HG02610 (cell line): Measurements from ENCODE around the gene METTL6.
A peak's percentile ranks its signal among the peaks of the same experiment; 100 is the strongest.
"Not testable (repeated sequence)": the region's sequence is repeated elsewhere in the genome, so short reads cannot be mapped to it uniquely, and the experiment has no call there.

Experiments
- ATAC-seq: cut with Tn5 transposase; IDR thresholded peaks from one replicate; pipeline ENCODE4 v1.9.1; 2021; ENCODE audit warnings: mild to moderate bottlenecking, moderate library complexity; ENCODE audit not compliant: unreplicated experiment

METTL6 gene

DNA sequence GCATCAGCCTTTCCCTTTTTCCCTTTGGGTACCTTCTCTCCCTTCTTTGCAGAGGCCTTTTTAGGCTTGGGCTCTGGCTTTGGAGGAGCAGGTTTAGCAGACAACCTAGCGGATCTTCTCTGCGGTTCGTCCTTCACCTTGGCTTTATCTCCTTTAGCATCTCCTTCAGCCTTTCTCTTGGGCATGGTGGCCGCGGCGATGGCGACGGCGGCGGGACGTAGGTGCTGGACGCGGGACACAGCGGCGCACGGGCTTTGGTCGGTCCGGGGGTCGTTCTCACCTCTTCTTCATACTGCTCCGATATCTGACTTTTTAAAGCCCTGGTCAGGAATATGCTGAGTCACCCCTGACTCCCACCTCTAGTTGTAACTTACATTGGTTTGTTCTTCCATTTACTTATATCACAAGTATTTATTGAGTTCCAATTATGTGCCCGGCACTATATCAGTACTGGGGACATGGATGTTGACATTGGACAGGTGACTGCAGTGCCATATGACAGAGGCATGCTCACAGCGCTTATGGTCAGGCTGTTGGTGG, 51.8 kb downstream of the METTL6 start:
- no peak for ATAC-seq

DNA sequence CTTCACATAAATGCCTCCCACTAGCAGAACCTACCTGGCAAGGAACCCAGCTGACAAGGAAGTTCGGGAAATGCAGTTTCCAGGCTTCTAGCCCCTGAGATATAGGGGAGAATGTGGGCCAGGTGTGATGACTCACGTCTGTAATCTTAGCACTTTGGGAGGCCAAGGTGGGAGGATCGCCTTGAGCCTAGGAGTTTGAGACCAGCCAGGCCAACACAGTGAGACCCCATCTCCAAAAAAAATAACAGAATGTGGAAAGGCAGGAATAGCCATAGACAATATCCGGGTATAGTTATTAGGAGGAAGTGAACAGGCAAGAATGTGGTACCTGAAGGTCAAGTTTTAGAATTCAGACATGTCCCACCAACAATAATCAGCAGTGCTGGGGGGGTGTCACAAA, 54.4 kb downstream of the METTL6 start:
- no peak for ATAC-seq

DNA sequence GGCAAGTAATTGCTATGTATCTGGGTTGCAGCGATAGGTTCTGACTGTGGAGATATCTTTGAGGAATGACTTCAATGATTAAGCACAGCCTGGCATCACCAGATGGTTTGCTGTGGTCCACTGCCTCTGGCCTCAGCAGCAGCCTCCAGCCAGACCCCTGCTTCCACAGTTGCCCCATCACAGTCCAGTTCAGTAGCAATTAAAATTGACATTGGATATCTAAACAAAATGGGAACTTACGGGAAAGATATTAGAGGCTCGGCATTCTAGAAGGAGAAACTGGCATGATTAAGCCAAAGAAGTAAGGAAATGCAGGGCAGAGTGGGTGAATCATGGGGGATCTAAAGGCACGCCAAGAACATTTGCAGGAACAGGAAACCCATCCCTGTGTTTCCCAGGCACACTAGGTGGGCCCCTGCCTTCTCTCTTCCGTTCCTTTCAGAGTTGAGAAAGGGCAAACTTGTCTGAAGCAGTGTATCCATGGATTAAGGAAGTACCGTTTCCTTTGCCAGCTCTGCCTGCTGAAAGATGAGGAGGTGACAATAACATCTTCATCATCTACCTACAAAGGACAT, 58.7 kb downstream of the METTL6 start:
- no peak for ATAC-seq

DNA sequence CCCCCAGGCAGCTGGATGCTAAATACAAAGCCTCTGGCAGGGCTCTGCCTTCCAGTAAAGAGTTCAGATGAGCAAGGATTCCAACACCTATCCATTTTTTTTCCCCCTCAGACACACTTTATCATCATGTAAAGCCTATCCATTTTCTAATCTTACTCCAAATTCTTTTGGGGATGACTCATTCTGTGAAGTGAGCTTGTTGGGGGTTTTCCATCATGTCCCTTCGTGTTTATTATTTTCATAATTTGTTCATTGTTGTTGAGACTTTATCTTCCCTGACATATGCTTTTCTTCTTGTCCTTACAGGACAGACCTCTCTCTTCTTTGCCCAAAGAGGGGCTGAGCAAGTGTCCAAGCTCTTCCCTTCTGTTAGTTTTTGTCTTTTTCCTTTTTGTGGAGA, 60.3 kb downstream of the METTL6 start:
- no peak for ATAC-seq

DNA sequence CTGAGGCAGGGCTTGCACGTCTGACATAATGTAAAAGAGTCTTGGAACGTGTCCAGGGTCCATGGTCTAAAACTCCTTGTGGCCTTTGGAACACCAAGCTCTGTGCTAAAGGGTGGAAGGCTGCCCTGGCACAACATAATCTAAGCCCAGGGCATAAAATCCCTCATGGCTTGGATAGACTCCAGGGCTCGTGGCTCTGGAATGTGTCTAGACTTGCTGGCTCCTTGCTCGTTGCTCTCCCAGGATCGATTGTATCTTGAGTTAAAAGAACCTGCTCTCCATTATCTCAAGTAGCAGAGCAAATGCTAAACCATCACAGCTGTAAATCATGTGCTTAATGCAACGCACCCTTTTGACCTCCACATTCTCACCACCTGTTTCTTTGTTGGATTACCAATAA, 63.3 kb downstream of the METTL6 start:
- ATAC-seq, result not testable (repeated sequence)

DNA sequence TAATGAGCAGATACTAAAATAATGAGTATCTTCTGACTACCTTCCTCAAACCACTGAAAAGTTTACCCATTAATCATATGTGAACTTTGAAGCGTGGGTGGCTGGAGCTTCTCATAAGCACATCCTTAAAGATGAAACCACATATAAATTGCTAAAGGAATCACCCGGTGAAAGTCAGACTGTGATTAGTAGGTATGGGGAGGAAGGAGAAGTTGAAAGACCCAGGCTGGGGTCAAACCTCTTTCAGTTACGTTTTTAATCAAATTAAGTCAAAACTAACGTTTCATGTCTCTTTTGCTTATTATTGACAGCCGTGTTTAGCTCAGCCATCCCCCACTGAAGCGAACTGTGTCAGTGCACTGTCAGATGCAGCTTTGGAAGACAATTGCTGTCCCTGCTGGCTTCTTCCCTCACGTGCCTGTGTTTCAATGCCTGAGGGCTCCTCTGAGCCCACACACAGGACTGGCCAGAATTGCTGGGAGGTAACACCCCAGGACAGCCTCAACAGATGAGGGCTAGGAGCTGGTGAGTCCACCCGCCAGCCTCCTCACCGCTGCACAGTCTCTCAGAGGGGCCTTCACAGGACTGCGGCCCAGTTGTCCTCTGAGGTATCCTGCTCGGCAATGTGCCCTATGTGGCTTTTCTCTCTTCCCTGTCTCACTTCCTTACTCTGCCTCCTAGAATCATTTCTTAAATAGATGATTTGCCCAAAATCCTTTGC, 65.7 kb downstream of the METTL6 start:
- ATAC-seq, result peak; percentile 80

DNA sequence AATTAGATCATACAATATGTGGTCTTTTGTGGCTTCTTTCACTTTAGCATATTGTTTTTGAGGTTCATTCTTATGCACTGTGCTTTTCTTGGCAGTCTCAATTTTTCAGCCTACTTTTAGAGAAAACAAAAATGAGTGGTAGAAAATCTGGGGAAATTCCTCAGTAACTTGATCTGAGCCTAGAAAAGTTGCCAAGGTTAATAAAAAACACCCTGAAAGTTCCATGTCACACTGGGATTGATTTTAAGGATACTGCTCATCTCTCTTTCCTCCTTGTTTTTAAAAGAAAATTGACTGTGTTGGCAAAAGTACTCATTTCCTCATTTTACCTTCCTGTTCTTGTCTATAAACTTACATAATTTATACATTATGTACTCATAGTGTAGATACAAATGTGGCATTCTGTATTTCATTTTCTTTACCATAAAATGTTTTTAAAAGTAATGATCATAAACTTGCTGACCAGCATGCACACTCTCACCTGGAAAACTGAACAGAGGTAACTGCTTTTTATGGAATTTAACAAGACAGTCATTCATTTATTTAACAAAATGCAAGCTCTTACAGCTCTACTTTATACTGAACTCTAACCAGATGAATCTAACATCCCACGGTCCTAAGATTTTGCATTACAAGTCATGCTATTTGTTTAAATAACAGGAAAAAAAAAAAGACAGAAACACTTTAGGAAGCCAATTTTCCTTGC, 66.4 kb downstream of the METTL6 start:
- peak; percentile 5 for ATAC-seq
